IMR-90 (cell line): ENCODE data around the gene ANKK1. TPM values are rescaled to one million over a fixed set of nuclear protein-coding genes. Genes with fewer than 3 reads are reported as not detected.

Experiments used
- ATAC-seq: fragments of 200-7000 bp; cut with Tn5 transposase; 2 replicates; pipeline ENCODE4 v1.9.1; 2020; ENCODE audit warnings: low read depth, mild to moderate bottlenecking, moderate library complexity
- BruUV-seq: library from RNA; stranded (reverse); fragments of 400-500 nt; replicated peaks from 2 replicates; lab custom pipeline; 2021; lab: Mats Ljungman, UMichigan
- CTCF ChIA-PET: fragments of 300-600 bp; formaldehyde crosslinking; extraction: SDS; loops from one replicate; lab custom pipeline; 2021; ENCODE audit warnings: antibody characterized with exemption; lab: Yijun Ruan, JAX
- POLR2A ChIA-PET: fragments of 300-600 bp; sonication (Branson Sonifier 250); formaldehyde crosslinking; loops from one replicate; lab custom pipeline; 2022; ENCODE audit warnings: antibody characterized with exemption; ENCODE audit not compliant: unreplicated experiment; lab: Charles Lee
- DNase-seq: peaks from one replicate; pipeline ENCODE4 v3.0.0; 2013
- H2AFZ ChIP-seq: replicated peaks from 2 replicates; pipeline ENCODE3; 2013; ENCODE audit warnings: low read length, mild to moderate bottlenecking; ENCODE audit not compliant: poor library complexity
- H2AK5ac ChIP-seq: 2 replicates; pipeline ENCODE4 v1.6.1; 2013; ENCODE audit warnings: low read depth, low read length, inconsistent platforms
- H2AK9ac ChIP-seq: replicated peaks from 2 replicates; pipeline ENCODE3; 2013; ENCODE audit warnings: mild to moderate bottlenecking, low read depth, low read length, moderate library complexity; ENCODE audit not compliant: poor library complexity
- H2BK120ac ChIP-seq: 2 replicates; pipeline ENCODE4 v1.6.1; 2013; ENCODE audit warnings: low read depth, low read length, inconsistent platforms
- H2BK15ac ChIP-seq: 3 replicates; pipeline ENCODE4 v1.6.1; 2013; ENCODE audit warnings: low read depth, low read length, inconsistent platforms
- H2BK20ac ChIP-seq: 2 replicates; pipeline ENCODE4 v1.6.1; 2013; ENCODE audit warnings: low read depth, mild to moderate bottlenecking, inconsistent platforms, low read length, moderate library complexity
- H2BK5ac ChIP-seq: 2 replicates; pipeline ENCODE4 v1.6.1; 2013; ENCODE audit warnings: mild to moderate bottlenecking, low read depth, low read length, inconsistent platforms; ENCODE audit not compliant: poor library complexity, severe bottlenecking
- H3K14ac ChIP-seq: replicated peaks from 2 replicates; pipeline ENCODE4 v1.6.1; 2013; ENCODE audit warnings: low read depth, low read length, inconsistent platforms
- H3K18ac ChIP-seq: 2 replicates; pipeline ENCODE4 v1.6.1; 2013; ENCODE audit warnings: low read depth, low read length, control low read depth
- H3K23ac ChIP-seq: 2 replicates; pipeline ENCODE4 v1.6.1; 2013; ENCODE audit warnings: low read depth, low read length, inconsistent platforms
- H3K27ac ChIP-seq: 2 replicates; pipeline ENCODE4 v1.5.1; 2013; ENCODE audit warnings: mild to moderate bottlenecking, control low read depth, low read length; ENCODE audit not compliant: insufficient read depth
- H3K27me3 ChIP-seq: 2 replicates; pipeline ENCODE4 v1.6.1; 2013; ENCODE audit warnings: low read length; ENCODE audit not compliant: control insufficient read depth, insufficient read depth
- H3K36me3 ChIP-seq: 2 replicates; pipeline ENCODE4 v1.6.1; 2013; ENCODE audit warnings: low read length, mixed read lengths; ENCODE audit not compliant: control insufficient read depth, insufficient read depth
- H3K4ac ChIP-seq: 2 replicates; pipeline ENCODE4 v1.6.1; 2013; ENCODE audit warnings: low read depth, low read length, inconsistent platforms
- H3K4me1 ChIP-seq: 2 replicates; pipeline ENCODE4 v1.6.1; 2013; ENCODE audit warnings: low read length, mixed read lengths; ENCODE audit not compliant: control insufficient read depth, insufficient read depth
- H3K4me2 ChIP-seq: 2 replicates; pipeline ENCODE4 v1.6.1; 2013; ENCODE audit warnings: low read depth, mild to moderate bottlenecking, control low read depth, low read length, moderate library complexity
- H3K4me3 ChIP-seq: 2 replicates; pipeline ENCODE4 v1.5.1; 2013; ENCODE audit warnings: low read depth, mild to moderate bottlenecking, control low read depth, low read length, moderate library complexity; ENCODE audit not compliant: insufficient read depth
- H3K56ac ChIP-seq: 2 replicates; pipeline ENCODE4 v1.6.1; 2013; ENCODE audit warnings: low read length, inconsistent platforms; ENCODE audit not compliant: insufficient read depth; ENCODE audit errors: extremely low read depth
- H3K79me1 ChIP-seq, 2 experiments: 2 replicates each; pipeline ENCODE4 v1.6.1; 2013; ENCODE audit warnings: low read length in 2 of 2, inconsistent platforms in 1 of 2, low read depth in 1 of 2
- H3K9ac ChIP-seq: 2 replicates; pipeline ENCODE4 v1.6.1; 2013; ENCODE audit warnings: low read depth, low read length, control low read depth
- H3K9me1 ChIP-seq: 2 replicates; pipeline ENCODE4 v1.6.1; 2013; ENCODE audit warnings: low read length, inconsistent platforms; ENCODE audit not compliant: insufficient read depth
- H3K9me3 ChIP-seq: 2 replicates; pipeline ENCODE4 v1.6.1; 2013; ENCODE audit warnings: low read length; ENCODE audit not compliant: control insufficient read depth, insufficient read depth
- H4K20me1 ChIP-seq: 2 replicates; pipeline ENCODE4 v1.6.1; 2013; ENCODE audit warnings: low read length, inconsistent platforms; ENCODE audit not compliant: insufficient read depth
- H4K5ac ChIP-seq: 2 replicates; pipeline ENCODE4 v1.6.1; 2013; ENCODE audit warnings: mild to moderate bottlenecking, low read depth, low read length, control low read depth
- H4K8ac ChIP-seq, 2 experiments: 2 replicates each; pipeline ENCODE4 v1.6.1; 2013; ENCODE audit warnings: low read depth in 2 of 2, low read length in 2 of 2, control low read depth in 1 of 2, inconsistent platforms in 1 of 2
- H4K91ac ChIP-seq: 2 replicates; pipeline ENCODE4 v1.6.1; 2013; ENCODE audit warnings: low read depth, low read length, inconsistent platforms; ENCODE audit not compliant: insufficient read depth
- CHD1 ChIP-seq: IDR thresholded peaks from 2 replicates; pipeline ENCODE4 v1.6.1; 2012; ENCODE audit warnings: low read depth, low read length, improper control_type of control experiment
- CTCF ChIP-seq: conservative IDR thresholded peaks from 2 replicates; pipeline ENCODE4 v1.5.1; 2012; ENCODE audit warnings: mild to moderate bottlenecking, low read depth, low read length, improper control_type of control experiment
- MAZ ChIP-seq: IDR thresholded peaks from 2 replicates; pipeline ENCODE4 v1.6.1; 2012; ENCODE audit warnings: low read depth, mild to moderate bottlenecking, low read length, improper control_type of control experiment, moderate library complexity, borderline replicate concordance
- MXI1 ChIP-seq: IDR thresholded peaks from 2 replicates; pipeline ENCODE4 v1.6.1; 2012; ENCODE audit warnings: low read depth, mild to moderate bottlenecking, low read length, moderate library complexity, borderline replicate concordance
- NFE2L2 ChIP-seq: fragments of 150-350 bp; IDR thresholded peaks from 2 replicates; pipeline ENCODE4 v1.6.1; 2016; ENCODE audit warnings: low read depth, mild to moderate bottlenecking, low read length
- RCOR1 ChIP-seq: IDR thresholded peaks from 2 replicates; pipeline ENCODE4 v1.6.1; 2012; ENCODE audit warnings: mild to moderate bottlenecking, low read length, improper control_type of control experiment; ENCODE audit not compliant: insufficient replicate concordance
- SMC3 ChIP-seq: fragments of 150-350 bp; IDR thresholded peaks from 2 replicates; pipeline ENCODE4 v1.6.1; 2016; ENCODE audit warnings: low read depth, mild to moderate bottlenecking, antibody characterized with exemption, low read length, moderate library complexity
- WGBS, 2 experiments: methylation state at CpG; one replicate each; pipeline versions ENCODE4 v1.1.5 to v1.1.7; 2013; ENCODE audit warnings: missing lambda C conversion rate in 2 of 2; ENCODE audit not compliant: insufficient read length in 1 of 2; ENCODE audit errors: extremely low coverage in 2 of 2; 5-methylcytosine and 5-hydroxymethylcytosine counted together
- dilution Hi-C: fragments of 300-500 bp; cut with HindIII; formaldehyde crosslinking; loops from one replicate; pipeline ENCODE4 v1.14.3; 2018; ENCODE audit warnings: low sequenced_read_pairs; ENCODE audit not compliant: unreplicated experiment
- in situ Hi-C: fragments of 300-500 bp; cut with MboI; formaldehyde crosslinking; loops from 3 replicates; pipeline ENCODE4 v1.14.3; 2019; ENCODE audit warnings: low sequenced_read_pairs, inconsistent platforms, mixed read lengths
- intact Hi-C: fragments of 100-400 bp; cut with micrococcal nuclease; formaldehyde crosslinking; loops from 2 replicates; pipeline ENCODE4 v1.10.0; 2022
- polyA plus RNA-seq, 3 experiments: library from polyadenylated mRNA; depleted of rRNA; stranded (reverse); fragments of >200 nt; gene quantifications; 2 replicates each; pipeline ENCODE4 v1.2.3, GENCODE V29; 2012; ENCODE audit warnings: low replicate concordance in 1 of 3
- total RNA-seq: library from RNA; depleted of rRNA; stranded (reverse); fragments of >200 nt; gene quantifications from 2 replicates; pipeline ENCODE4 v1.2.3, GENCODE V29; 2012

Gene ANKK1
- total and polyA plus RNA-seq, 2 of the 4 experiments (the other 2 are of a cell fraction), result not detected

- Histone ChIP-seq H4K91ac (no peak overlapping the region), H3K27me3 (no peaks in the 10 kb centered on the region), H3K36me3 (peaks cover 13% of the 10 kb centered on the region; the same call in 1 of the 2 replicates), H4K5ac (no peak overlapping the region), H3K4me2 (no peak overlapping the region), H3K14ac (no peak overlapping the region), H4K8ac (no peak overlapping the region), H3K4ac (no peak overlapping the region), H2AK9ac (no peak overlapping the region), H2BK15ac (no peak overlapping the region), H2AK5ac (no peak overlapping the region), H2BK20ac (no peak overlapping the region), H4K20me1 (no peaks in the 10 kb centered on the region), H3K23ac (no peak overlapping the region), H3K9me3 (no peaks in the 10 kb centered on the region), H3K9ac (no peak overlapping the region), H3K27ac (no peak overlapping the region), H2BK5ac (no peak overlapping the region), H3K9me1 (0 out of 2 replicates have a peak, but pooled peaks cover 4% of the 10 kb centered on the region), H3K4me1 (no peaks in the 10 kb centered on the region), H3K18ac (no peak overlapping the region), H2AFZ (no peak overlapping the region), H3K79me1 (no peaks in the 10 kb centered on the region), H2BK120ac (no peak overlapping the region), H3K4me3 (no peak overlapping the region), H3K56ac (no peak overlapping the region)
- ATAC-seq (no peak), DNase-seq (no peak)
- in situ Hi-C loops (no loop called here), intact Hi-C loops (no loop called here), dilution Hi-C loops (no loop called here)
- TF ChIP-seq CTCF (no peak), SMC3 (no peak), MAZ (no peak), NFE2L2 (no peak), RCOR1 (no peak), CHD1 (no peak), MXI1 (no peak)
- ChIA-PET CTCF (no interaction called here), POLR2A (no interaction called here)
- no TSS peak for BruUV-seq
- WGBS, 2 experiments, result no CpG with 5 or more reads among the region's 5 CpGs
Observed at GRCh38 chr11:113365895-113366294, 21.7 kb upstream of the ANKK1 start.
